Loucy (cell line): ENCODE data around the gene SUSD2.
"Not testable (repeated sequence)": the region's sequence is repeated elsewhere in the genome, so short reads cannot be mapped to it uniquely, and the experiment has no call there.

Experiments used
- CTCF ChIP-seq: fragments of 200-600 bp; sonication (generic); conservative IDR thresholded peaks from 2 replicates; pipeline ENCODE4 v1.5.1; 2014; ENCODE audit warnings: mild to moderate bottlenecking, antibody characterized with exemption, low read length
- EZH2phosphoT487 ChIP-seq: fragments of 200-600 bp; IDR thresholded peaks from 2 replicates; pipeline ENCODE4 v1.6.1; 2018; ENCODE audit warnings: antibody characterized with exemption, mild to moderate bottlenecking, moderate library complexity, borderline replicate concordance

GRCh38 chr22:24182900-24183246 is 1.6 kb downstream of the SUSD2 start:
- TF ChIP-seq CTCF, EZH2phosphoT487: not testable (repeated sequence)
